WERI-Rb-1 (cell line): ENCODE data around the gene PPIP5K2.

Experiments
- DNase-seq: peaks from one replicate; pipeline ENCODE4 v3.0.0-alpha.2; 2020
- H3K27ac ChIP-seq: fragments of 250-450 bp; sonication (Bioruptor Pico); 2 replicates; pipeline ENCODE4 v1.5.1; 2020; ENCODE audit warnings: mild to moderate bottlenecking, moderate library complexity
- H3K27me3 ChIP-seq: fragments of 250-450 bp; sonication (Bioruptor Pico); 2 replicates; pipeline ENCODE4 v1.5.1; 2021; ENCODE audit warnings: mild to moderate bottlenecking, low read depth, moderate library complexity; ENCODE audit not compliant: insufficient read depth, severe bottlenecking
- H3K36me3 ChIP-seq: fragments of 250-450 bp; sonication (Bioruptor Pico); 2 replicates; pipeline ENCODE4 v1.5.1; 2020; ENCODE audit warnings: mild to moderate bottlenecking, moderate library complexity
- H3K4me3 ChIP-seq: 2 replicates; pipeline ENCODE4 v1.5.1; 2011; ENCODE audit warnings: low read depth, mild to moderate bottlenecking, control low read depth, low read length
- H3K9me3 ChIP-seq: fragments of 250-450 bp; sonication (Bioruptor Pico); 2 replicates; pipeline ENCODE4 v1.5.1; 2021; ENCODE audit warnings: mild to moderate bottlenecking, moderate library complexity; ENCODE audit not compliant: severe bottlenecking
- CTCF ChIP-seq: IDR thresholded peaks from 2 replicates; pipeline ENCODE4 v1.5.1; 2011; ENCODE audit warnings: low read depth, mild to moderate bottlenecking, control low read depth, inconsistent platforms, low read length

PPIP5K2 gene

DNA sequence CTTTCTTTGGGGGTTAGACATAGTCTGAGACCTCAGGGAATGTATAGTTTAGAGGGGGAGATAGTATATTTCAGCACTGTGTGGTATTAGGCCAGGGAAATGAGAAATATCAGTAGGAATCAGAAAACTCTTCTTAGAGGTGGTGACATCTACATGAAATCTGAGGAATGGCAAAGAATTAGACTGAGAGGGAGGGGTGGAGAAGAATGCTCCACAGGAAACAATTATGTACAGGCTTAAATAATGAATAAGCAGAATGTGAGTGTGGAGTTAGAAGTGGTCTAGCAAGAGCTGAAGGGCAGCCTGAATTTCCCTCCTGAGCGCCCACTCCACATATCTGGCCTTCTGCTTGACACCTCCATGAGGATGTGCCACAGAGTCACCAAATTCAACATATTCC is 134.8 kb downstream of the PPIP5K2 start:
- no peaks in the 10 kb centered on the region for H3K27me3 ChIP-seq
- H3K27ac ChIP-seq, result no peak overlapping the region
- no peak for DNase-seq
- H3K9me3 ChIP-seq, result no peaks in the 10 kb centered on the region
- H3K4me3 ChIP-seq, result no peak overlapping the region
- H3K36me3 ChIP-seq, result no peaks in the 10 kb centered on the region
- no peak for TF ChIP-seq CTCF

DNA sequence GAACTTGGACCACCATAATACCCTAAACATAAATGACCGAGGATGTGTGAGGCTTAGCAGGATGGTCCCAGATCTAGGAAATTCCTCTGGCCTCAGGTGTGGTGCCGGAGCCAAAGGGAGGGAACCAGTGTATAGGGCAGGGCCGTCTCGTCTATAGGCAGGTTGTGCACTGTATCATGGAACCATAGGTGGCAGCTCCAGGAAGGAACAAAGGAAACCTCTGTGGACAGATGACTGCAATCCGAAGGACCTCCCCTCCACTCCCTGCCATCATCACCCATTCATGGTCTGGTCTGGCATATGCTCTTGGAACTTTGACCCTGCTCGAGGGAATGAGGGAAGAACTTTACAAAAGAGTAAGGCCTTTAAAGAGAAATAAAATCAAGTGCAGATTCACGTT is 135.6 kb downstream of the PPIP5K2 start:
- Histone ChIP-seq H3K36me3 (no peaks in the 10 kb centered on the region), H3K27ac (no peak overlapping the region)

GRCh38 chr5:103256178-103256577 is 136.1 kb downstream of the PPIP5K2 start:
- H3K27ac ChIP-seq, result no peak overlapping the region
- H3K27me3 ChIP-seq, result no peaks in the 10 kb centered on the region
- H3K9me3 ChIP-seq, result no peaks in the 10 kb centered on the region
- peak; percentile 34; the same call in 1 of the 2 replicates for TF ChIP-seq CTCF
- H3K36me3 ChIP-seq, result no peaks in the 10 kb centered on the region
- H3K4me3 ChIP-seq, result no peak overlapping the region
- no peak for DNase-seq

More for the DNA sequence above, 135.6 kb downstream of the PPIP5K2 start:
- DNase-seq, result no peak
- Histone ChIP-seq H3K4me3 (no peak overlapping the region), H3K9me3 (no peaks in the 10 kb centered on the region), H3K27me3 (no peaks in the 10 kb centered on the region)
- no peak for TF ChIP-seq CTCF

DNA sequence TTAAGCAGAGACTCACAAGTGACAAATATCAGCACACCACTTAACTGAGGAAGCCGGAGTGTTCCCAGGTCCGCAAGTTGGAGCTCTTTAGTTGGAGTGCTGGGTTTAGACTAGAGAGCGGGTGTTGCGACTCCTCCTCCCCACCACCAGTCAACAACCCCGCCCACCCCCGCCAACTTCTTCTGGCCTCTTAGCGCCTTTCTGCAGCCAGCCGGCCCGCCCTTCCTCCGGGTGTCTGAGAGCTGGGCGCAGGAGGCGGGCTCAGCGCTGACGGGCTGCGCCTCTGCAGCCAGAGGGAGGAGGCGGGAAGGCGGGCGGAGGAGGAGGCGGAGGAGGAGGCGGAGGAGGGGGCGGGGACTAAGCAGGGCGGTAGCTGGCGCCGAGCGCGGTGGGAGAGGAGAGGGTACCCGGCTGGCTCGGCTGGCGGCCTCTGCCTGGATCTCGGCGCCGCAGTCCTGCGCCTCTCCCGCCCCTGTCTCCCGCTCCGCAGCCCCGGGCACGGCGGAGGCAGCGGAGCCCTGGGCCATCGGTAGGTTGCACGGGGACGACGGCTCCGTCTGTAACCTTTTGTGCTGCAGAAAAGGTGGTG is 138.4 kb downstream of the PPIP5K2 start, which contains the start of gene MACIR:
MACIR (plus strand) TSS at position 396 of the 589 bp plus-strand sequence. CDS start 17,157 bp downstream, outside the sequence.
- peak within 1 kb of the TSS; percentile 76 for H3K4me3 ChIP-seq
- H3K36me3 ChIP-seq, result no peaks in the 10 kb centered on the region
- peak within 1 kb of the TSS; percentile 76 for H3K27ac ChIP-seq
- no peaks in the 10 kb centered on the region for H3K9me3 ChIP-seq
- peak; percentile 98 for DNase-seq
- H3K27me3 ChIP-seq, result no peaks in the 10 kb centered on the region
- TF ChIP-seq CTCF, result no peak

GRCh38 chr5:103258957-103259704 is 139.0 kb downstream of the PPIP5K2 start:
- no peaks in the 10 kb centered on the region for H3K9me3 ChIP-seq
- H3K27me3 ChIP-seq, result no peaks in the 10 kb centered on the region
- no peak for TF ChIP-seq CTCF
- peak overlapping the region; percentile 76 for H3K27ac ChIP-seq
- peak; percentile 62 for DNase-seq
- peak overlapping the region; percentile 76 for H3K4me3 ChIP-seq
- no peaks in the 10 kb centered on the region for H3K36me3 ChIP-seq
